K562 (cell line): ENCODE data around the gene PRAME. TPM values are rescaled to one million over a fixed set of nuclear protein-coding genes. Genes with fewer than 3 reads are reported as not detected.
A peak's percentile ranks its signal among the peaks of the same experiment; 100 is the strongest.

Experiments
- ATAC-seq: fragments of 200-7000 bp; cut with Tn5 transposase; 3 replicates; pipeline ENCODE4 v1.9.1; 2020; ENCODE audit warnings: moderate library complexity
- BruUV-seq: library from RNA; stranded (reverse); fragments of 400-500 nt; replicated peaks from 2 replicates; lab custom pipeline; 2021; lab: Mats Ljungman, UMichigan
- CTCF ChIA-PET: fragments of 300-600 bp; formaldehyde crosslinking; extraction: SDS; loops from one replicate; lab custom pipeline; 2021; ENCODE audit warnings: low intra/inter-chr PET ratio; lab: Yijun Ruan, JAX
- POLR2A ChIA-PET: fragments of 300-600, 350-650 bp; sonication (Branson Sonifier 250); formaldehyde crosslinking; extraction: SDS; loops from one replicate; lab custom pipeline; 2021; ENCODE audit warnings: antibody characterized with exemption, inconsistent platforms; lab: Yijun Ruan, JAX
- DNase-seq, 4 experiments: peaks; one replicate each; pipeline versions ENCODE4 v3.0.0 to v3.0.0-alpha.2; 2011 to 2018; ENCODE audit warnings: low spot score in 3 of 4, mixed read lengths in 3 of 4; ENCODE audit errors: extremely low read depth in 1 of 4
- FAIRE-seq: peaks from 2 replicates; lab custom pipeline; 2011; peaks lifted over from hg19 to GRCh38; lab: Jason Lieb, UNC
- H2AFZ ChIP-seq: 2 replicates; pipeline ENCODE4 v1.6.0; 2011; ENCODE audit warnings: low read depth, low read length, control low read depth, inconsistent platforms
- H3K27ac ChIP-seq: fragments of 200-600 bp; 3 replicates; pipeline ENCODE4 v1.8.0; 2011; ENCODE audit warnings: low read depth, mild to moderate bottlenecking, control low read depth, inconsistent platforms, low read length, moderate library complexity, mixed read lengths; ENCODE audit errors: extremely low read depth
- H3K27me3 ChIP-seq, 2 experiments: fragments of 300-600 bp in 1 of 2; 2 replicates in 1 of 2; 3 replicates in 1 of 2; pipeline versions ENCODE4 v1.6.0 to v1.8.0; 2011; ENCODE audit warnings: inconsistent platforms in 2 of 2, low read length in 2 of 2, mild to moderate bottlenecking in 1 of 2, mixed read lengths in 1 of 2, moderate library complexity in 1 of 2; ENCODE audit not compliant: control insufficient read depth in 2 of 2, insufficient read depth in 2 of 2
- H3K36me3 ChIP-seq: fragments of 300-600 bp; 3 replicates; pipeline ENCODE4 v1.8.0; 2011; ENCODE audit warnings: mild to moderate bottlenecking, low read length, inconsistent platforms; ENCODE audit not compliant: control insufficient read depth, insufficient read depth
- H3K4me1 ChIP-seq, 2 experiments: fragments of 200-600 bp in 1 of 2; replicated peaks in 1 of 2; 2 replicates in 1 of 2; 3 replicates in 1 of 2; pipeline versions ENCODE4 v1.5.1 to v1.8.0; 2011; ENCODE audit warnings: inconsistent platforms in 2 of 2, low read length in 2 of 2, mild to moderate bottlenecking in 1 of 2, mixed read lengths in 1 of 2, moderate library complexity in 1 of 2; ENCODE audit not compliant: control insufficient read depth in 2 of 2, insufficient read depth in 2 of 2
- H3K4me2 ChIP-seq: 2 replicates; pipeline ENCODE4 v1.6.1; 2011; ENCODE audit warnings: low read length, control low read depth, inconsistent platforms, mixed read lengths; ENCODE audit not compliant: insufficient read depth
- H3K4me3 ChIP-seq: fragments of 200-600 bp; sonication (generic), shearing (Covaris generic); 2 replicates; pipeline ENCODE4 v1.5.1; 2016; ENCODE audit warnings: control low read depth, inconsistent platforms
- H3K79me2 ChIP-seq: fragments of 200-600 bp; 3 replicates; pipeline ENCODE4 v1.8.0; 2011; ENCODE audit warnings: low read length, inconsistent platforms; ENCODE audit not compliant: control insufficient read depth, insufficient read depth
- H3K9ac ChIP-seq, 2 experiments: 2 replicates each; pipeline versions ENCODE4 v1.6.0 to v1.6.1; 2011; ENCODE audit warnings: low read depth in 2 of 2, low read length in 2 of 2, control low read depth in 1 of 2, inconsistent platforms in 1 of 2, mild to moderate bottlenecking in 1 of 2, mixed read lengths in 1 of 2; ENCODE audit not compliant: insufficient read depth in 1 of 2
- H3K9me1 ChIP-seq: one replicate; pipeline ENCODE4 v1.6.0; 2011; ENCODE audit warnings: inconsistent platforms, mild to moderate bottlenecking, low read length, moderate library complexity; ENCODE audit not compliant: control insufficient read depth, insufficient read depth
- H3K9me3 ChIP-seq: replicated peaks from 2 replicates; pipeline ENCODE4 v1.5.1; 2011; ENCODE audit warnings: low read depth, low read length, inconsistent platforms; ENCODE audit not compliant: control insufficient read depth, insufficient read depth
- H4K20me1 ChIP-seq: replicated peaks from 2 replicates; pipeline ENCODE4 v1.6.1; 2011; ENCODE audit warnings: low read length, inconsistent platforms, mixed read lengths; ENCODE audit not compliant: control insufficient read depth, insufficient read depth
- CGGBP1 ChIP-seq: fragments of 250-450 bp; sonication (Bioruptor Pico); IDR thresholded peaks from 2 replicates; pipeline ENCODE4 v1.9.0; 2021; ENCODE audit warnings: mild to moderate bottlenecking
- FUS ChIP-seq: fragments of 200-400 bp; formaldehyde crosslinking; optimal IDR thresholded peaks from 2 replicates; pipeline ENCODE3; 2017; ENCODE audit warnings: low read depth, low read length
- JUN ChIP-seq, 2 experiments: sonication (generic) in 1 of 2; formaldehyde crosslinking in 1 of 2; IDR thresholded peaks; 2 replicates each; pipeline versions ENCODE4 v1.6.1 to v1.8.0; 2012 to 2022; ENCODE audit warnings: borderline replicate concordance in 2 of 2, mild to moderate bottlenecking in 2 of 2, improper control_type of control experiment in 1 of 2, low read depth in 1 of 2, low read length in 1 of 2, missing genetic modification reagents in 1 of 2
- LCOR ChIP-seq: sonication (generic); formaldehyde crosslinking; IDR thresholded peaks from 2 replicates; pipeline ENCODE4 v1.8.0; 2022; ENCODE audit warnings: mild to moderate bottlenecking, missing genetic modification reagents
- MCM2 ChIP-seq: fragments of 450-650 bp; IDR thresholded peaks from 2 replicates; pipeline ENCODE4 v1.6.1; 2017; ENCODE audit warnings: low read depth, mild to moderate bottlenecking
- MEF2D ChIP-seq: conservative IDR thresholded peaks from 2 replicates; pipeline ENCODE4 v1.6.1; 2016; ENCODE audit warnings: low read depth, missing genetic modification characterization, missing compliant biosample characterization
- NFXL1 ChIP-seq: fragments of 450-650 bp; formaldehyde crosslinking; IDR thresholded peaks from 2 replicates; pipeline ENCODE4 v1.4.0; 2021; ENCODE audit warnings: mild to moderate bottlenecking
- PATZ1 ChIP-seq: fragments of 250-450 bp; sonication (Bioruptor Pico); IDR thresholded peaks from 2 replicates; pipeline ENCODE4 v1.5.0; 2020; ENCODE audit warnings: mild to moderate bottlenecking, borderline replicate concordance
- POLR3G ChIP-seq: IDR thresholded peaks from 2 replicates; pipeline ENCODE4 v1.6.1; 2011; ENCODE audit not compliant: insufficient read length, insufficient replicate concordance; ENCODE audit errors: extremely low read depth
- SMARCA4 ChIP-seq: fragments of 450-650 bp; IDR thresholded peaks from 2 replicates; pipeline ENCODE4 v1.6.1; 2016
- ZBTB9 ChIP-seq: fragments of 450-650 bp; formaldehyde crosslinking; IDR thresholded peaks from 2 replicates; pipeline ENCODE4 v1.4.0; 2020; ENCODE audit warnings: mild to moderate bottlenecking, moderate library complexity
- ZNF41 ChIP-seq: fragments of 250-450 bp; sonication (Bioruptor Pico); conservative IDR thresholded peaks from 2 replicates; pipeline ENCODE4 v1.4.0; 2020; ENCODE audit warnings: mild to moderate bottlenecking
- WGBS: fragments of 100-300 bp; shearing (Covaris generic); methylation state at CpG from one replicate; pipeline ENCODE4 v1.1.6; 2016; ENCODE audit warnings: low coverage, mixed read lengths; ENCODE audit not compliant: insufficient coverage; ENCODE audit errors: missing lambda C conversion rate; 5-methylcytosine and 5-hydroxymethylcytosine counted together
- in situ Hi-C: fragments of 300-500 bp; cut with MboI; formaldehyde crosslinking; loops from 4 replicates; pipeline ENCODE4 v1.15.0; 2018; ENCODE audit warnings: inconsistent platforms, mixed read lengths
- intact Hi-C: fragments of 100-400 bp; cut with micrococcal nuclease; formaldehyde crosslinking; loops from 2 replicates; pipeline ENCODE4 v1.14.2; 2022
- polyA plus RNA-seq, 8 experiments: library from polyadenylated mRNA; depleted of rRNA in 4 of 8; stranded (reverse) in 5 of 8; unstranded in 3 of 8; fragments of >200 nt; fragmentation: Nextera tagmentation in 2 of 8; fragmentation: Illumina TruSeq in 1 of 8; extraction: Ambion mirVana in 2 of 8; extraction: Trizol in 1 of 8; gene quantifications; 2 replicates each; pipeline versions ENCODE4 v1.2.1 to v1.2.3, GENCODE V29; 2011 to 2014; ENCODE audit warnings: inconsistent platforms in 1 of 8, missing spikeins in 1 of 8
- total RNA-seq, 7 experiments: library from RNA; depleted of rRNA in 6 of 7; stranded (reverse); fragments of >200 nt in 6 of 7; fragmentation: Illumina TruSeq in 2 of 7; extraction: Trizol in 2 of 7; gene quantifications; 2 replicates each; pipeline versions ENCODE4 v1.2.1 to v1.2.3, GENCODE V29; 2011 to 2021; ENCODE audit warnings: low replicate concordance in 1 of 7

Gene PRAME
- total and polyA plus RNA-seq, 9 of the 15 experiments (the other 6 are each of a cell fraction or from before 2014, with no cell fraction given): 662 to 2,141 (median 1,142) TPM

GRCh38 chr22:22507743-22508273 lies 51.3 kb downstream of the PRAME start:
- H4K20me1 ChIP-seq: no peaks in the 10 kb centered on the region
- peak overlapping the region; percentile 54 for H3K4me3 ChIP-seq
- H3K36me3 ChIP-seq: peaks cover 46% of the 10 kb centered on the region
- H3K9ac ChIP-seq: peak overlapping the region; percentile 78 to 94
- FAIRE-seq: no peak
- H3K4me1 ChIP-seq: peaks cover 12 to 13% of the 10 kb centered on the region in 2 experiments; a peak in 4 of 5 replicates
- WGBS: 19% methylated on average over 13 of the region's 13 CpGs
- DNase-seq: peak in 1 of 4 experiments; percentile 56
- peak; percentile 47 for ATAC-seq
- intact Hi-C loops (loop anchor here (1.0 to 2.0 kb wide), 3 partner anchors 12 to 51 kb away; partner anchors contain the start of genes PRAME and ZNF280A), in situ Hi-C loops (no loop called here)
- no TSS peak for BruUV-seq
- ChIA-PET CTCF (interaction anchor here (0.6 to 2.6 kb wide), 4 partner anchors 44 to 498 kb away, joined by 3 to 18 read pairs (median 6); partner anchors contain the start of gene PRAME), POLR2A (interaction anchor here (0.5 to 12.8 kb wide), 17 partner anchors 10 to 368 kb away, joined by 3 to 289 read pairs (median 4); partner anchors contain the start of genes PRAME and ZNF280A)
- H3K9me3 ChIP-seq: peaks cover 18% of the 10 kb centered on the region
- peak overlapping the region; percentile 63 for H3K27ac ChIP-seq
- H3K79me2 ChIP-seq: peaks cover 27% of the 10 kb centered on the region
- peak overlapping the region; percentile 95 for H2AFZ ChIP-seq
- H3K27me3 ChIP-seq: no peaks in the 10 kb centered on the region
- H3K9me1 ChIP-seq: no peaks in the 10 kb centered on the region
- peak overlapping the region; percentile 87 for H3K4me2 ChIP-seq
- TF ChIP-seq MEF2D (tag) (no peak), POLR3G (no peak), LCOR (CRISPR knock-in tag) (peak; percentile 86; the same call in 1 of the 2 replicates), FUS (no peak), PATZ1 (CRISPR knock-in tag) (no peak), CGGBP1 (CRISPR knock-in tag) (no peak), NFXL1 (CRISPR knock-in tag) (no peak), SMARCA4 (no peak), MCM2 (no peak), JUN (IDR thresholded peaks at IDR 0.05; ENCODE audit: borderline replicate concordance, low read depth, low read length) (no peak), JUN (CRISPR knock-in tag; IDR thresholded peaks at IDR 0.05; ENCODE audit: borderline replicate concordance) (0 out of 2 replicates have a peak, but pooled peaks have one; percentile 70), ZBTB9 (no peak), ZNF41 (CRISPR knock-in tag) (no peak)
